Activated CD8-positive, alpha-beta memory T cell treated with anti-CD3 and anti-CD28 coated beads, Interleukin-2, amount 10 ng/mL, durations not matched to agents 7 days and 5 days (primary cell): ENCODE data around the gene FRMD4A. TPM values are rescaled to one million over a fixed set of nuclear protein-coding genes. Genes with fewer than 3 reads are reported as not detected.

Experiments
- ATAC-seq: fragments of 150-1000 bp; cut with Tn5 transposase; one replicate; pipeline ENCODE4 v1.10.0; 2021; ENCODE audit warnings: moderate library complexity
- CTCF ChIA-PET: fragments of 350-600 bp; sonication (Branson Sonifier 250); formaldehyde crosslinking; loops from one replicate; lab custom pipeline; 2021; ENCODE audit warnings: antibody characterized with exemption; lab: Charles Lee
- DNase-seq: peaks from one replicate; pipeline ENCODE4 v3.0.0-alpha.2; 2020
- H3K27ac Mint-ChIP-seq: one replicate; pipeline ENCODE4 v1.8.0; 2021; ENCODE audit warnings: mild to moderate bottlenecking, mixed read lengths
- H3K27me3 Mint-ChIP-seq: one replicate; pipeline ENCODE4 v1.8.0; 2021; ENCODE audit warnings: mixed read lengths
- H3K36me3 Mint-ChIP-seq: one replicate; pipeline ENCODE4 v1.8.0; 2021; ENCODE audit warnings: mild to moderate bottlenecking, mixed read lengths
- H3K4me1 Mint-ChIP-seq: one replicate; pipeline ENCODE4 v1.8.0; 2021; ENCODE audit warnings: mixed read lengths
- H3K4me3 Mint-ChIP-seq: one replicate; pipeline ENCODE4 v1.8.0; 2021; ENCODE audit warnings: mild to moderate bottlenecking, moderate library complexity, mixed read lengths
- H3K9me3 Mint-ChIP-seq: one replicate; pipeline ENCODE4 v1.8.0; 2022; ENCODE audit warnings: low read depth, mixed read lengths
- total RNA-seq, 2 experiments: library from RNA; stranded (reverse); gene quantifications; one replicate each; pipeline ENCODE4 v1.2.3, GENCODE V29; 2021

Gene FRMD4A
- total RNA-seq, 2 experiments from 2014 or later: 0.09 to 1.2 TPM

DNA sequence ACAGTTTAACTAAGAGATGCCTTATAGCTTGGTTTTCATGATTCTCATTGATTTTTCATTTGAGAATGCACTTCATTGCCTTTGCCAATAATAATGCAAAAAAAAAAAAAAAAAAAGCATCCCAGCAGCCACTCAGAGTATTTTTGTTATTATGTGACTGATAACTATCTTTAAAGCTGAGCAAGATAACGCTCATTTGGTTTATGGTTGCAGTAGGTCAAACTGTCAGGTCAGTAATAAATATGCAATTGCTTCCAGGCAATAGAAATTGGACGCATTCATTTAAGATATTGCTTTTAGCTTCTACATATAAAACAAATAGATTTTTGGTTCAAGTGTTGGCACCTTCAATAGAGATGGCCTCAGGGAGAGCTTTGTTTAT is 528.8 kb downstream of the FRMD4A start:
- CTCF ChIA-PET: interaction anchor here (2.3 kb wide), 1 partner anchor 15 kb away, joined by 6 read pairs; no protein-coding TSS in a partner anchor
- no peak for DNase-seq
- H3K4me3 Mint-ChIP-seq: no peak overlapping the region
- no peak for ATAC-seq
- H3K27ac Mint-ChIP-seq: no peak overlapping the region
- H3K27me3 Mint-ChIP-seq: peaks cover 4% of the 10 kb centered on the region
- H3K9me3 Mint-ChIP-seq: no peaks in the 10 kb centered on the region
- H3K36me3 Mint-ChIP-seq: no peaks in the 10 kb centered on the region
- peaks cover 11% of the 10 kb centered on the region for H3K4me1 Mint-ChIP-seq

DNA sequence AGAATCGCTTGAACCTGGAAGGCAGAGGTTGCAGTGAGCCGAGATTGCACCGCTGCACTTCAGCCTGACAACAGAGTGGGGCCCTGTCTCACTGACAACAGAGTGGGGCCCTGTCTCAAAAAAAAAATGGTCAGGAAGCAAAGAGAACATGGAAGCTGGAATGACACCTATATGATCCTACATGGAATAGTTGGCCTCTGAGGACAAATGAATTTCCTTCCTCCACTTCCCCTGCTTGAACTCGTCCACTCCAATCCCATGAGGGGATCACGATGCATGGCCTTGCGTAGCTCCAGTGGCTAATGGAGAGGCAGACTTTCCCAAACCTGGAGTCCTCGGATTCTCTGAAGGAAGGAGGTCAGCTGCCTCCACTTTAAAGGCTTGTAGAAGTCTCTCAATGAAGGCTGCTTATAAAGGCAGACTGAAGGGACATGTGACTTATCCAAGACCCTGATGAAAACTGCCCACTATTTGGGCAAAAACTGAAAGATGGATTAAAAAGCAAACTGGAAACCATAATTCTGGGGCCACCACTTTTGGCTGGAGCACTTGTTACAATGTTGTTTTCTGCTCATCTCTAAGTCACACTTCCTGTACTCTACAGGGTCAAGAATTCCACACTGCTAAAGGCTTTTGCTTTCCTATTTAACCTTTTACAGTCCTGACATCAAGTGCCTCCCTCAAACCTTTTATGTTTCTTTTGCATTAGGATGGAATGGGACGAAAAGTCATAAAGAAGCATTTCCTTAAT is 529.4 kb downstream of the FRMD4A start:
- DNase-seq: no peak
- Mint-ChIP-seq H3K4me1 (peaks cover 13% of the 10 kb centered on the region), H3K36me3 (no peaks in the 10 kb centered on the region), H3K9me3 (no peaks in the 10 kb centered on the region), H3K4me3 (no peak overlapping the region), H3K27ac (no peak overlapping the region), H3K27me3 (peaks cover 4% of the 10 kb centered on the region)
- CTCF ChIA-PET: interaction anchor here (2.3 kb wide), 1 partner anchor 14 kb away, joined by 6 read pairs; no protein-coding TSS in a partner anchor
- no peak for ATAC-seq

DNA sequence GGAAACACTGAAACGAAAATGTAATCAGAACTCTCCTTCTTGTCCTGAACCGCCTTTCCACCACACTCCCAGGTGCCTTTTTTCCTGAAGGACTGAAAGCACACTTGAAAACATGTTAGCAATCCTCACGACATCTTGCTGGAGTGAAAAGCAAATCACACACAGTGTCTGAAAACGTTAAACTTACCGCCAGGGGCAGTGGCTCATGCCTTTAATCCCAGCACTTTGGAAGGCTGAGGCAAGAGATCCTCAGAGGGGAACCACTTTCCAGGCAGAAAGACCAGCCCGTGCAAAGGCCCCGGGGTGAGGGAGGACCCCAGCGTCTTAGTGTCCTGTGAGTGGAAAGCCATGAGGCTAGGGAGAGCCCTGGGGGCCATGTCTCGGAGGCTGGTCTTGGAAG is 533.6 kb downstream of the FRMD4A start:
- DNase-seq (no peak), ATAC-seq (no peak)
- Mint-ChIP-seq H3K4me1 (peaks cover 29% of the 10 kb centered on the region), H3K9me3 (no peaks in the 10 kb centered on the region), H3K36me3 (no peaks in the 10 kb centered on the region), H3K27me3 (peaks cover 4% of the 10 kb centered on the region), H3K27ac (no peak overlapping the region), H3K4me3 (no peak overlapping the region)
- CTCF ChIA-PET: no interaction called here

DNA sequence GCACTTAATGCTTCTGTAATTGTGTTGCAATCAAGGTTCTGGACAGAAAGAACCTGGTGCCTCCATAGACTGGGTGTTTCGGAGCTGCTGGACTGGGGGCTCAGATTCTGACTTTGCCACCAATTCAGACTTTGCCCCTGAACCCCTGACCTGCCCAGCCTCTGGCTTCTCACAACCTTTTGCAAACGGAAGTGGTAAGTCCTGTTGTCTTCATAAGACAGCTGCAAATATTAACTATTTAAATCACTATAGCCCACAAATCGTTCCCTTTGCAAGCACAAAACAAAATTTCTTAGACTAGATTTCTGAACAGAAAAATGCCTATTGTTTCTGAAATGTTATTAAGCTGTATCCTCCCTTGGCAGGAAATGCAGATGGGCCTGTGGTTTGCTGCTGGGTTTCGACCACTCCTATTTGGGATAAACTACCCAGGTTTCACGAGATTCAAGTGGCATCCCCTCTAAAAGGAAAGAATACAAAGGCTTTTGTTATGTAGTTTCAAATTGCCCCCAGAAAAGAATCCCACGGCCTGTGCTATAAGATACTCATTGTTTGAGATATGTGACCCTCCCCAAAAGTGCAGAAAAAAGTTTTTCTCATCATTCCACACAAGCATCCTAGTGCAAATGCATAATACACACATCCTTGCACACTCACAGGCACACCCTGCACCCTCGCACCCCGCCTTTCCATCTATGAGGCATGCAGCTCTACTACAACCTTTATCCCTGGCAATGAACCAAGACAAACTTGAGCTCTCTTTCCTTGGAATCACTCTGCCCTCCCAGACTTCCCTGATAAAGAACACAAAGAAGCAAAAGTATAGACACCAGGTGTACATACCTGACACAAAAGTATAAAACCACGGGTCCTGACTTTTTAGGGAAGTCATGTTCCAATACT is 534.8 kb downstream of the FRMD4A start:
- DNase-seq (peak; percentile 46), ATAC-seq (peak; percentile 32)
- peaks cover 4% of the 10 kb centered on the region for H3K27me3 Mint-ChIP-seq
- H3K27ac Mint-ChIP-seq: peak overlapping the region; percentile 2
- peaks cover 29% of the 10 kb centered on the region for H3K4me1 Mint-ChIP-seq
- H3K4me3 Mint-ChIP-seq: no peak overlapping the region
- H3K36me3 Mint-ChIP-seq: no peaks in the 10 kb centered on the region
- H3K9me3 Mint-ChIP-seq: no peaks in the 10 kb centered on the region
- CTCF ChIA-PET: interaction anchor here (1.0 kb wide), 2 partner anchors 9 to 390 kb away, joined by 3 to 4 read pairs; no protein-coding TSS in a partner anchor

DNA sequence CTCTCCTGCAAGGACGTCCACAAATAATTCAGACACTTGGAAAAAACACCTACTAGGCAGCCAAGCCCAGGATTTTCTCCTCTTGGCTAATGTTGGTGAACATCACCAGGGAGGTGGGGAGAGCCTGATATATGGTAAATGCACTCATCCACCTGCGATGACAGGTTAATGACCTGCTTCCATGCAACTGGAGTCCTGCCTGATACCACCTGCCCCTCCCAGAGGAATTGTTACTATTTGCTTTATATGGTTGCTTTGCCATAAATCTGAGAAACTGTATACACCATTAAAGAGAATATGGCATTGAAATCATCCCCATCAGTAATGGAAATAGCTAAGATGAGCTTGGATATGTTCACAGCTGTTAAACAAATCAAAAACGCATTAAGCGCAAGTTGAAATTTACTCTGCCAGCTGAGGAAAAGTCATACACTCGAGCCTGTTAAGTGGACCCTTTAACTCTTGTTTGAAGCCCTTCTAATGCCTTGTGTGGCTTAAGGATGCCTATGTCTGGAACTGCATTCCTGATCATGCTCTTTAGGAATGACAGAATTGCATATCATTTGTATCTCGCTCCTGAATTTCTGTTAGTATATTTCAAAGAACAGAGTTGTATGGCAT is 535.6 kb downstream of the FRMD4A start:
- Mint-ChIP-seq H3K27ac (peak overlapping the region; percentile 2), H3K4me1 (peaks cover 28% of the 10 kb centered on the region), H3K4me3 (no peak overlapping the region), H3K27me3 (peaks cover 2% of the 10 kb centered on the region), H3K36me3 (no peaks in the 10 kb centered on the region), H3K9me3 (no peaks in the 10 kb centered on the region)
- DNase-seq (no peak), ATAC-seq (no peak)
- CTCF ChIA-PET: no interaction called here

DNA sequence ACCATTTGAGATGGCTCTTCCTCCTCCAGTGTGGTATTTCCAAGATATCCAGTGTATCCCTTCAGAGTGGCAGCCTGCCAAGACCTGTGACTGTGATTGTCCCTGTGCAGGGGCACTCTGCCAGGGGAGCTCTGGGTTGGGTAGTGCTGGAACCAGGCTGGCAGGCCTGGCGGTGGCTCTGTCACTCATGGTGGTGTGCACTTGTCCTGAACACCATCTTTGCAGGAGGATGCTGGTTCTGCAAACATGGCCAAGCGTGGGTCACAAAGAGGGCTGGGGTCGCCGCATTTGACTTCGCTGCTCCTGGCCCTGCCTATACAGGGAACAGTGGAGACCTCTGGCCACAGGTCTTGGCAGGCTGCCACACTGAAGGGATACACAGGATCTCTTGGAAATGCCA is 538.7 kb downstream of the FRMD4A start:
- no peak overlapping the region for H3K4me3 Mint-ChIP-seq
- H3K27me3 Mint-ChIP-seq: peaks cover 2% of the 10 kb centered on the region
- H3K9me3 Mint-ChIP-seq: no peaks in the 10 kb centered on the region
- no peak overlapping the region for H3K27ac Mint-ChIP-seq
- CTCF ChIA-PET: no interaction called here
- ATAC-seq: no peak
- no peaks in the 10 kb centered on the region for H3K36me3 Mint-ChIP-seq
- peaks cover 40% of the 10 kb centered on the region for H3K4me1 Mint-ChIP-seq
- DNase-seq: no peak

DNA sequence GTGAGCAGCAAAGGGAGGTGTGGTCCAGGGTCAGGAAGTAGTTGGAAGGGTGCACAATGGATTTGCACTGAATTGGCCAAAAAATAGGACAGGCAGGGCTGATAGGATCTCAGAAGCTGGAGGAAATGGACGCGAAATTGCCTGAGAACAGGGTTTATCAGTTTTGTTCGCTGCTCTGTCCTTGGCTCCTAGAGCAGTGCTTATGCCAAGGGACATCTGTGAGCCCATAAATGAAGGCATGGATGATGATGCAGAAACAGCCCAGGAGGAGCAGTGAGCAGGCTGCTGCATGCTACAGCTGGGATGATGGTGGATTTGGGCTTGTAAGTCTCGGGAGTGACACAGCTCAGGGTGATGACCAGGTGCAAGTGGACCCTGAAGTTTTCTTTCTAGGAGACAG is 539.2 kb downstream of the FRMD4A start:
- H3K36me3 Mint-ChIP-seq: no peaks in the 10 kb centered on the region
- peaks cover 2% of the 10 kb centered on the region for H3K27me3 Mint-ChIP-seq
- no peak for DNase-seq
- no peak overlapping the region for H3K4me3 Mint-ChIP-seq
- H3K9me3 Mint-ChIP-seq: no peaks in the 10 kb centered on the region
- H3K27ac Mint-ChIP-seq: no peak overlapping the region
- CTCF ChIA-PET: no interaction called here
- no peak for ATAC-seq
- H3K4me1 Mint-ChIP-seq: peaks cover 45% of the 10 kb centered on the region

DNA sequence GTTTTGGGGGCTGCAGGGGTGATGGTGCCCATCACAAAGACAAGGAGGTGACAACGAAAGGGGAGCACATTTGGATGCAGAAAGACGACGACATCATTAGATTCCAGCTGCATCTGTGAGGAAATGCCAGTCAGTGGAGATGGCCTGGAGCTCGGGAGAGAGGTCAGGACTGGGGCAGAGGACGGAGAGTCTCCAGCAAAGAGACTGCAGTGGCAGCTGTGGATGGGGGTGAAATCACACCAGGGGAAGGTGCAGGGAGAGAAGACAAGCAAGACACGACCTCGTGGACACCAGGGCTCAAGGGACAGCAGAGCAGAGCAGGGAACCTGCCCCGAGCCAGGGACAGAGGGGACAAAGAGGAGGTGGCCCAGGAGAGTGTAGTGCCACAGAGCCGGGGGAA is 540.5 kb downstream of the FRMD4A start:
- Mint-ChIP-seq H3K9me3 (no peaks in the 10 kb centered on the region), H3K36me3 (no peaks in the 10 kb centered on the region), H3K4me1 (peaks cover 36% of the 10 kb centered on the region), H3K4me3 (no peak overlapping the region), H3K27ac (no peak overlapping the region), H3K27me3 (peaks cover 2% of the 10 kb centered on the region)
- CTCF ChIA-PET: interaction anchor here (0.7 kb wide), 1 partner anchor 1058 kb away, joined by 3 read pairs; no protein-coding TSS in a partner anchor
- DNase-seq: no peak
- no peak for ATAC-seq

DNA sequence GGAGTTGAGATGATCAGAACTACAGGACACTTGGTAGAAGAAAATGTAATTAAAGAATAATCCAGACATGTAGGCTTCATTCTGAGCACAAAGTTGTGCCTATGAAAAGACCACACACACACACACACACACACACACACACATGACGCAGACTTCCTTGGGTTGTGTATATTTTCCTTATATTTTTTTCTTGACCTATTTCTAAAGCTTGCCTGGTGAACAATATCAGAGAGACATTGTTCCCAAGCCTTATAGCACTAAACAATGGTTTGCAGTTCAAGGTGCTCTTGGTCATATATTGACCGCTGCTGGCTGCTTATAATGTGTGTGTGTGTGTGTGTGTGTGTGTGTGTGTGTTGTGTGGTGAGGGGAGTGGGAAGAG is 541.3 kb downstream of the FRMD4A start:
- CTCF ChIA-PET: interaction anchor here (0.7 to 1.4 kb wide), 2 partner anchors 396 to 1058 kb away, joined by 3 read pairs; no protein-coding TSS in a partner anchor
- Mint-ChIP-seq H3K27ac (no peak overlapping the region), H3K9me3 (no peaks in the 10 kb centered on the region), H3K36me3 (no peaks in the 10 kb centered on the region), H3K4me3 (no peak overlapping the region), H3K4me1 (peaks cover 32% of the 10 kb centered on the region), H3K27me3 (peaks cover 2% of the 10 kb centered on the region)
- DNase-seq (no peak), ATAC-seq (no peak)

DNA sequence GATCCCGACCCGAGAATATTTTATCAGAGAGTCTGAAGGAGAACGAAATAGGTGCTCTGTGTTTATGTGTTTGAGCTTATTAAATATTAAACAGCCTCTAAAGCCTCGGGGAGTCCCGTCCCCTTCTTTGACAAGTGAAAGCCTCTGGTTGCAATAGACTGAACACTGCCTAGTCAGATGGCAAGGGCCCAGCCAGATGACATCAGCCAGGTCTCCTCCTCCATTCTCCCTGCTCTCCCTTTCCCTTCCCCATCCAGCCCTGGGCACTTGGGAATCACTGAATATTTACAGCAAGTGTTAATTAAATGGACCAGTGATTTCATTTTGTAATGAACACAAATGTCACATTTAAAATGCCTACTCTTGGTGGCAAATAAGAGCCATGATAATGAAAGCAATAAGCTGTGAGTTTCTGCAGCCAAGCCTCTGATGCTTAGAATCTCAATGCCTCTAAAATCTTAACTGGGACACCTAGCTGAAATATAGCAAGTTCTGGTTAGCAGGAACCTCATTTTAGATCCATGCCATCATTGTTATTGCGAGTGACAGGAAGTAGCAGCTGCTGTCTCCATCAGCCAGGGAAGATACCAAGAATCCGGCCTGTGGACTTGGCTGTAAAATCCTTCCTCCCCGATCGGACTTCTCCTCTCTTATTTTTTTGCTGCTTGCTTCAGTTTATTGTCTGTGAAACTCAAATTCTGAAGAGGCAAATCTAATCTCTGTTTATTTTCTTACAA is 541.8 kb downstream of the FRMD4A start:
- peak overlapping the region; percentile 75 for H3K27ac Mint-ChIP-seq
- DNase-seq (no peak), ATAC-seq (no peak)
- no peak overlapping the region for H3K4me3 Mint-ChIP-seq
- H3K27me3 Mint-ChIP-seq: peaks cover 2% of the 10 kb centered on the region
- peaks cover 34% of the 10 kb centered on the region for H3K4me1 Mint-ChIP-seq
- CTCF ChIA-PET: interaction anchor here (1.4 kb wide), 1 partner anchor 396 kb away, joined by 3 read pairs; no protein-coding TSS in a partner anchor
- H3K9me3 Mint-ChIP-seq: no peaks in the 10 kb centered on the region
- no peaks in the 10 kb centered on the region for H3K36me3 Mint-ChIP-seq

DNA sequence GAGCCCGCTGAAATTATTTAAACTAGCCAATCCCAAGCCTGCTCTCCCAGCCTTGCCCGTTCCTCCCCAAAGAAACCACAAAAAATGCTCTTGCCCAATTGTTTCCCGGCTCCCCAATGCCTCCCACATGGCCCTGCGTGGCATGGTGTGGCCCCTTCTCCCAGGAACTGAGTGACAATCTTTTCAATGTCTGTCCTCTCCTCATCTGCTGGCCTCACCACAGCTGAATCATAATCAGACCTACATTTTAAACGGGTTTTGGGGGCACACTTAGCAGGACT is 542.5 kb downstream of the FRMD4A start:
- no peaks in the 10 kb centered on the region for H3K27me3 Mint-ChIP-seq
- peak overlapping the region; percentile 75 for H3K27ac Mint-ChIP-seq
- H3K4me1 Mint-ChIP-seq: peaks cover 36% of the 10 kb centered on the region
- no peak overlapping the region for H3K4me3 Mint-ChIP-seq
- ATAC-seq (no peak), DNase-seq (no peak)
- CTCF ChIA-PET: interaction anchor here (1.4 kb wide), 1 partner anchor 397 kb away, joined by 3 read pairs; no protein-coding TSS in a partner anchor
- H3K36me3 Mint-ChIP-seq: no peaks in the 10 kb centered on the region
- H3K9me3 Mint-ChIP-seq: no peaks in the 10 kb centered on the region

DNA sequence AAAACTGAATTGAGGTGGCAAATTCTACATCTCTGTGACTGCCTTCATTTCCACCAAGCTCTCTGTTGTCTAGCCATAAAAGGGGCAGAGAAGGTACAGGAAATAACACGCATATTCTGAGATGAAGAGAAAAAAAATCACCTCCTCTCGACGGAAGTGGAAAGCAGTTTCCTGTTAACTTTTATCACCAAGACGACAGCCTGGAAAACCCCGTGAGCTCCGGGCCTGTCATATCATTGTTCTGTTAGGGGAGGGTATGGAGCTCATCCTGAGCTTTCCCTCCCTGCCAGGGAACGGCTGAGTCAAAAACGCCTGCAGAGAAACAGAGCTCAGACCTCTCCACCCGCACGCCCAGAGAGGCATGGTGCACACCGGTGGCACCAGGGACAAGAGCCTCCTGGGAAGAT is 543.7 kb downstream of the FRMD4A start:
- Mint-ChIP-seq H3K27ac (peak overlapping the region; percentile 90), H3K27me3 (no peaks in the 10 kb centered on the region), H3K4me1 (peaks cover 36% of the 10 kb centered on the region), H3K36me3 (no peaks in the 10 kb centered on the region), H3K9me3 (no peaks in the 10 kb centered on the region), H3K4me3 (peak overlapping the region; percentile 61)
- DNase-seq (peak; percentile 84), ATAC-seq (peak; percentile 89)
- CTCF ChIA-PET: interaction anchor here (1.0 to 1.4 kb wide), 8 partner anchors 9 to 626 kb away, joined by 3 to 7 read pairs (median 4); partner anchors contain the start of gene MCM10
